Right lobe of liver (tissue), 4 donors: ENCODE measurements around the gene PIGC.

Source experiments
- CTCF ChIP-seq, 4 donors: fragments of 200-600 bp in 3 of 4; fragments of 450-650 bp in 1 of 4; IDR thresholded peaks; one replicate each; pipeline versions ENCODE4 v1.5.1 to v1.8.0; 2016 to 2022; ENCODE audit warnings: antibody characterized with exemption in 4 of 4, mild to moderate bottlenecking in 2 of 4
- POLR2A ChIP-seq: fragments of 450-650 bp; IDR thresholded peaks from one replicate; pipeline ENCODE4 v1.6.1; 2017; ENCODE audit warnings: antibody characterized with exemption, mild to moderate bottlenecking
- donor health status: DM: no; HTN: no; CAD: no.
- donor health status: DM: no; HTN: no; CAD: no.
- donor health status: DM: no; HTN: yes; CAD: no.

GRCh38 chr1:172447641-172448040, 3.8 kb upstream of the PIGC start:
- TF ChIP-seq CTCF (IDR thresholded peaks at IDR 0.05) (no peak), POLR2A (no peak)
